ENCODE measurements around the gene GOPC. TPM values are rescaled to one million over a fixed set of nuclear protein-coding genes. Genes with fewer than 3 reads are reported as not detected.

GOPC gene
- total and polyA plus RNA-seq, 2 of the 13 experiments (the other 11 are each of a cell fraction or from before 2014, with no cell fraction given) = 20.9 to 41.5 TPM

DNA sequence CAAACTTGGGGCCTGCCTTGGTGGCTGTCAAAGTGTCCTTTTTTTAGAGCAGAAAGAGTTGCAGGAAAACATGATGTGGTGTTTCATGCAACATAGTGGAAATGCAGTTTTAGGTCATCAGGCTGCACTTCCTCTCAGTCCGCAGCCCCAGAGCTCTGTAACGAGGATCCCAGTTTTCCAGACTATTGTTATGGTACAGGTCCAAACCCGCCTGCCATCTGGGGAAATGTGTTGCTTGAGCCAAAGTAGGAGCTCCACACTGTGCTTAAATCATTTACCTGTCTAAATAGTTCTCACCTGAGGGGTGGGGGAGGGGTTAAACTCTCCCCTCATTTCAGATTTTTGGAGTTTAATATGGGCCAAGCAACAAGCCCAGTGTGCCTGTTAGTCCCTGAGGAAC lies 59.8 kb downstream of the GOPC start:
- intact Hi-C loops (cut with micrococcal nuclease; ENCODE audit: unreplicated experiment) = no loop called here
- ChIA-PET CTCF (ENCODE audit: low intra/inter-chr PET ratio, low total read pairs) (no interaction called here), POLR2A (no interaction called here)

DNA sequence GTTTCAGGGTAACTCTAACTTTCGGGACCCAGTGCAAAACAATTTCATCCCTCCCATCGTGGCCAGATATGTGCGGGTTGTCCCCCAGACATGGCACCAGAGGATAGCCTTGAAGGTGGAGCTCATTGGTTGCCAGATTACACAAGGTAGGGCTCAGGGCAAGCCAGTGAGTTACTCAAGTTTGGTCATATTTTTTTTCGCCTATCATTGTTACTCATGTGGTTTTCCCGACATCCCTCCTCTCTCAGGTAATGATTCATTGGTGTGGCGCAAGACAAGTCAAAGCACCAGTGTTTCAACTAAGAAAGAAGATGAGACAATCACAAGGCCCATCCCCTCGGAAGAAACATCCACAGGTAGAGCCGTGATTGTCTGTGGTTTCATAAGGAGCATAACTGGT lies 61.6 kb downstream of the GOPC start:
- Histone ChIP-seq H3K9ac (ENCODE audit: insufficient read depth, low read depth, low read length) (no peak overlapping the region), H3K36me3 (replicated peaks in 1 of 2; ENCODE audit: control insufficient read depth in 1 of 2, insufficient read depth in 2 of 2, low read length in 2 of 2) (peaks cover 17 to 65% of the 10 kb centered on the region in 2 experiments), H3K9me3 (ENCODE audit: low read length) (no peaks in the 10 kb centered on the region), H3K4me3 (replicated peaks in 1 of 3; ENCODE audit: insufficient read depth in 1 of 3, low read depth in 2 of 3, low read length in 3 of 3) (no peak overlapping the region), H2AFZ (ENCODE audit: low read length) (no peak overlapping the region), H3K27me3 (ENCODE audit: control insufficient read depth in 1 of 2, insufficient read depth in 2 of 2, low read length in 2 of 2) (no peaks in the 10 kb centered on the region), H3K4me2 (ENCODE audit: low read depth, low read length) (no peak overlapping the region), H3K79me2 (ENCODE audit: insufficient read depth, low read length) (no peaks in the 10 kb centered on the region), H4K20me1 (ENCODE audit: insufficient read depth, low read length) (no peaks in the 10 kb centered on the region), H3K27ac (ENCODE audit: extremely low read length, insufficient read depth, low read length) (no peak overlapping the region), H3K4me1 (ENCODE audit: insufficient read depth, low read length) (peaks cover 14% of the 10 kb centered on the region)
- in situ Hi-C loops (cut with HindIII; ENCODE audit: extremely low pct_ligation_motif_present, low pct_unique_long_range_greater_than_20kb) (no loop called here), intact Hi-C loops (cut with micrococcal nuclease; ENCODE audit: unreplicated experiment) (no loop called here)
- ATAC-seq (no peak), DNase-seq (ENCODE audit: low spot score) (no peak), FAIRE-seq (no peak)
- no TSS peak for BruUV-seq (replicated peaks)
- 98% methylated on average over 8 of the region's 8 CpGs for WGBS (ENCODE audit: low lambda C conversion rate)
- POLR2A ChIA-PET = no interaction called here
- CTCF ChIA-PET (ENCODE audit: low intra/inter-chr PET ratio, low total read pairs) = no interaction called here
- TF ChIP-seq ZNF350 (CRISPR knock-in tag; IDR thresholded peaks at IDR 0.05; ENCODE audit: borderline replicate concordance, low read depth) (no peak), HOXA7 (CRISPR knock-in tag; IDR thresholded peaks at IDR 0.05) (no peak), MAZ (IDR thresholded peaks at IDR 0.05; ENCODE audit: borderline replicate concordance, low read depth, low read length) (no peak), MAZ (CRISPR knock-in tag; IDR thresholded peaks at IDR 0.05; ENCODE audit: low read depth) (no peak), THAP11 (CRISPR knock-in tag; IDR thresholded peaks at IDR 0.05) (no peak)
- TF ChIP-seq, protein P1, sequence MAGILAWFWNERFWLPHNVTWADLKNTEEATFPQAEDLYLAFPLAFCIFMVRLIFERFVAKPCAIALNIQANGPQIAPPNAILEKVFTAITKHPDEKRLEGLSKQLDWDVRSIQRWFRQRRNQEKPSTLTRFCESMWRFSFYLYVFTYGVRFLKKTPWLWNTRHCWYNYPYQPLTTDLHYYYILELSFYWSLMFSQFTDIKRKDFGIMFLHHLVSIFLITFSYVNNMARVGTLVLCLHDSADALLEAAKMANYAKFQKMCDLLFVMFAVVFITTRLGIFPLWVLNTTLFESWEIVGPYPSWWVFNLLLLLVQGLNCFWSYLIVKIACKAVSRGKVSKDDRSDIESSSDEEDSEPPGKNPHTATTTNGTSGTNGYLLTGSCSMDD (CRISPR knock-in tag; IDR thresholded peaks at IDR 0.05) = no peak
- TF ChIP-seq, protein P2, sequence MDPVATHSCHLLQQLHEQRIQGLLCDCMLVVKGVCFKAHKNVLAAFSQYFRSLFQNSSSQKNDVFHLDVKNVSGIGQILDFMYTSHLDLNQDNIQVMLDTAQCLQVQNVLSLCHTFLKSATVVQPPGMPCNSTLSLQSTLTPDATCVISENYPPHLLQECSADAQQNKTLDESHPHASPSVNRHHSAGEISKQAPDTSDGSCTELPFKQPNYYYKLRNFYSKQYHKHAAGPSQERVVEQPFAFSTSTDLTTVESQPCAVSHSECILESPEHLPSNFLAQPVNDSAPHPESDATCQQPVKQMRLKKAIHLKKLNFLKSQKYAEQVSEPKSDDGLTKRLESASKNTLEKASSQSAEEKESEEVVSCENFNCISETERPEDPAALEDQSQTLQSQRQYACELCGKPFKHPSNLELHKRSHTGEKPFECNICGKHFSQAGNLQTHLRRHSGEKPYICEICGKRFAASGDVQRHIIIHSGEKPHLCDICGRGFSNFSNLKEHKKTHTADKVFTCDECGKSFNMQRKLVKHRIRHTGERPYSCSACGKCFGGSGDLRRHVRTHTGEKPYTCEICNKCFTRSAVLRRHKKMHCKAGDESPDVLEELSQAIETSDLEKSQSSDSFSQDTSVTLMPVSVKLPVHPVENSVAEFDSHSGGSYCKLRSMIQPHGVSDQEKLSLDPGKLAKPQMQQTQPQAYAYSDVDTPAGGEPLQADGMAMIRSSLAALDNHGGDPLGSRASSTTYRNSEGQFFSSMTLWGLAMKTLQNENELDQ (CRISPR knock-in tag; IDR thresholded peaks at IDR 0.05; ENCODE audit: borderline replicate concordance) = no peak
- TF ChIP-seq, protein P3, sequence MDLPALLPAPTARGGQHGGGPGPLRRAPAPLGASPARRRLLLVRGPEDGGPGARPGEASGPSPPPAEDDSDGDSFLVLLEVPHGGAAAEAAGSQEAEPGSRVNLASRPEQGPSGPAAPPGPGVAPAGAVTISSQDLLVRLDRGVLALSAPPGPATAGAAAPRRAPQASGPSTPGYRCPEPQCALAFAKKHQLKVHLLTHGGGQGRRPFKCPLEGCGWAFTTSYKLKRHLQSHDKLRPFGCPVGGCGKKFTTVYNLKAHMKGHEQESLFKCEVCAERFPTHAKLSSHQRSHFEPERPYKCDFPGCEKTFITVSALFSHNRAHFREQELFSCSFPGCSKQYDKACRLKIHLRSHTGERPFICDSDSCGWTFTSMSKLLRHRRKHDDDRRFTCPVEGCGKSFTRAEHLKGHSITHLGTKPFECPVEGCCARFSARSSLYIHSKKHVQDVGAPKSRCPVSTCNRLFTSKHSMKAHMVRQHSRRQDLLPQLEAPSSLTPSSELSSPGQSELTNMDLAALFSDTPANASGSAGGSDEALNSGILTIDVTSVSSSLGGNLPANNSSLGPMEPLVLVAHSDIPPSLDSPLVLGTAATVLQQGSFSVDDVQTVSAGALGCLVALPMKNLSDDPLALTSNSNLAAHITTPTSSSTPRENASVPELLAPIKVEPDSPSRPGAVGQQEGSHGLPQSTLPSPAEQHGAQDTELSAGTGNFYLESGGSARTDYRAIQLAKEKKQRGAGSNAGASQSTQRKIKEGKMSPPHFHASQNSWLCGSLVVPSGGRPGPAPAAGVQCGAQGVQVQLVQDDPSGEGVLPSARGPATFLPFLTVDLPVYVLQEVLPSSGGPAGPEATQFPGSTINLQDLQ (CRISPR knock-in tag; IDR thresholded peaks at IDR 0.05) = no peak

More for the DNA sequence above, 59.8 kb downstream of the GOPC start:
- no peak for TF ChIP-seq ZNF530 (CRISPR knock-in tag; IDR thresholded peaks at IDR 0.05; ENCODE audit: low read depth)
- no peak for TF ChIP-seq HMG20B (CRISPR knock-in tag; conservative IDR thresholded peaks at IDR 0.05)
- no peak for TF ChIP-seq MTA1 (CRISPR knock-in tag; IDR thresholded peaks at IDR 0.05; ENCODE audit: borderline replicate concordance)
- no peak for TF ChIP-seq ZNF484 (CRISPR knock-in tag; IDR thresholded peaks at IDR 0.05; ENCODE audit: borderline replicate concordance, low read depth)
- TF ChIP-seq ZNF598 (CRISPR knock-in tag; IDR thresholded peaks at IDR 0.05; ENCODE audit: borderline replicate concordance) = no peak
- no peak for TF ChIP-seq ETV5 (CRISPR knock-in tag; IDR thresholded peaks at IDR 0.05; ENCODE audit: borderline replicate concordance)
- TF ChIP-seq ELF3 (CRISPR knock-in tag; IDR thresholded peaks at IDR 0.05) = no peak
- TF ChIP-seq KDM1A (CRISPR knock-in tag; IDR thresholded peaks at IDR 0.05) = no peak
- no peak for TF ChIP-seq PAF1 (CRISPR knock-in tag; IDR thresholded peaks at IDR 0.05)
- TF ChIP-seq KMT2B (CRISPR knock-in tag; IDR thresholded peaks at IDR 0.05) = no peak
- TF ChIP-seq ZNF329 (CRISPR knock-in tag; IDR thresholded peaks at IDR 0.05; ENCODE audit: low read depth) = no peak
- TF ChIP-seq ZNF138 (CRISPR knock-in tag; IDR thresholded peaks at IDR 0.05; ENCODE audit: low read depth) = no peak
- TF ChIP-seq ZNF350 (CRISPR knock-in tag; IDR thresholded peaks at IDR 0.05; ENCODE audit: borderline replicate concordance, low read depth) = no peak
- Histone ChIP-seq H3K79me2 (ENCODE audit: insufficient read depth, low read length) (no peaks in the 10 kb centered on the region), H3K4me3 (replicated peaks in 1 of 3; ENCODE audit: insufficient read depth in 1 of 3, low read depth in 2 of 3, low read length in 3 of 3) (no peak overlapping the region), H3K36me3 (replicated peaks in 1 of 2; ENCODE audit: control insufficient read depth in 1 of 2, insufficient read depth in 2 of 2, low read length in 2 of 2) (peaks cover 20 to 71% of the 10 kb centered on the region in 2 experiments), H3K9me3 (ENCODE audit: low read length) (no peaks in the 10 kb centered on the region), H2AFZ (ENCODE audit: low read length) (no peak overlapping the region), H3K4me1 (ENCODE audit: insufficient read depth, low read length) (peaks cover 14% of the 10 kb centered on the region), H4K20me1 (ENCODE audit: insufficient read depth, low read length) (no peaks in the 10 kb centered on the region), H3K9ac (ENCODE audit: insufficient read depth, low read depth, low read length) (no peak overlapping the region), H3K27me3 (ENCODE audit: control insufficient read depth in 1 of 2, insufficient read depth in 2 of 2, low read length in 2 of 2) (no peaks in the 10 kb centered on the region), H3K27ac (ENCODE audit: extremely low read length, insufficient read depth, low read length) (no peak overlapping the region), H3K4me2 (ENCODE audit: low read depth, low read length) (no peak overlapping the region)
- DNase-seq (ENCODE audit: low spot score) (no peak), FAIRE-seq (no peak), ATAC-seq (no peak)
- 97% methylated on average over 3 of the region's 3 CpGs for WGBS (ENCODE audit: low lambda C conversion rate)
- in situ Hi-C loops (cut with HindIII; ENCODE audit: extremely low pct_ligation_motif_present, low pct_unique_long_range_greater_than_20kb) = no loop called here
- BruUV-seq (replicated peaks) = no TSS peak
